Astrocyte of the cerebellum (primary cell): ENCODE measurements around the gene CLASP1.
A peak's percentile ranks its signal among the peaks of the same experiment; 100 is the strongest.

Experiments
- DNase-seq: peaks from one replicate; pipeline ENCODE4 v3.0.0-alpha.2; 2011; ENCODE audit warnings: low read depth
- H3K4me3 ChIP-seq: 2 replicates; pipeline ENCODE4 v1.5.1; 2011; ENCODE audit warnings: mild to moderate bottlenecking, low read depth, low read length, moderate library complexity
- CTCF ChIP-seq: IDR thresholded peaks from 2 replicates; pipeline ENCODE4 v1.5.1; 2012; ENCODE audit warnings: low read length, low read depth, moderate library complexity, mild to moderate bottlenecking; ENCODE audit errors: missing control alignments
- in situ Hi-C: cut with HindIII; loops from 2 replicates; pipeline ENCODE4 v1.10.0; 2017; ENCODE audit warnings: low sequenced_read_pairs

The CLASP1 gene

GRCh38 chr2:121502781-121503180 lies 146.5 kb downstream of the CLASP1 start:
- H3K4me3 ChIP-seq, result no peak overlapping the region
- no peak for DNase-seq
- TF ChIP-seq CTCF, result no peak
- in situ Hi-C loops, result no loop called here

- in situ Hi-C loops, result no loop called here
- no peak for TF ChIP-seq CTCF
- H3K4me3 ChIP-seq, result no peak overlapping the region
- no peak for DNase-seq
These were observed 147.0 kb downstream of the CLASP1 start for GRCh38 chr2:121502246-121502645.

GRCh38 chr2:121501554-121501953 lies 147.7 kb downstream of the CLASP1 start:
- TF ChIP-seq CTCF, result no peak
- in situ Hi-C loops, result no loop called here
- no peak for DNase-seq
- no peak overlapping the region for H3K4me3 ChIP-seq

- DNase-seq, result peak; percentile 92
- in situ Hi-C loops, result no loop called here
- H3K4me3 ChIP-seq, result no peak overlapping the region
- TF ChIP-seq CTCF, result no peak
These were observed 148.2 kb downstream of the CLASP1 start for GRCh38 chr2:121501031-121501430.

- TF ChIP-seq CTCF, result no peak
- H3K4me3 ChIP-seq, result no peak overlapping the region
- in situ Hi-C loops, result no loop called here
- no peak for DNase-seq
These were observed 150.5 kb downstream of the CLASP1 start for GRCh38 chr2:121498731-121499130.

- TF ChIP-seq CTCF, result no peak
- in situ Hi-C loops, result no loop called here
- DNase-seq, result no peak
- no peak overlapping the region for H3K4me3 ChIP-seq
These were observed 156.9 kb downstream of the CLASP1 start for GRCh38 chr2:121492409-121492808.

- TF ChIP-seq CTCF, result no peak
- H3K4me3 ChIP-seq, result no peak overlapping the region
- in situ Hi-C loops, result no loop called here
- DNase-seq, result no peak
These were observed 157.7 kb downstream of the CLASP1 start for GRCh38 chr2:121491518-121491917.
